A673 (cell line): Measurements from ENCODE around the gene TNFRSF21.

Source experiments
- EZH2 ChIP-seq: fragments of 200-600 bp; sonication (generic); IDR thresholded peaks from 2 replicates; pipeline ENCODE4 v1.6.1; 2017; ENCODE audit warnings: borderline replicate concordance, low read depth, mild to moderate bottlenecking, mixed read lengths, antibody characterized with exemption, low read length; ENCODE audit not compliant: poor library complexity, severe bottlenecking
- TF ChIP-seq, protein P1 (sequence below): fragments of 300-800, 200-600 bp; sonication (generic); conservative IDR thresholded peaks from 2 replicates; pipeline ENCODE4 v1.5.1; 2017; ENCODE audit warnings: low read depth, mild to moderate bottlenecking, antibody characterized with exemption, low read length, moderate library complexity, mixed read lengths

DNA sequence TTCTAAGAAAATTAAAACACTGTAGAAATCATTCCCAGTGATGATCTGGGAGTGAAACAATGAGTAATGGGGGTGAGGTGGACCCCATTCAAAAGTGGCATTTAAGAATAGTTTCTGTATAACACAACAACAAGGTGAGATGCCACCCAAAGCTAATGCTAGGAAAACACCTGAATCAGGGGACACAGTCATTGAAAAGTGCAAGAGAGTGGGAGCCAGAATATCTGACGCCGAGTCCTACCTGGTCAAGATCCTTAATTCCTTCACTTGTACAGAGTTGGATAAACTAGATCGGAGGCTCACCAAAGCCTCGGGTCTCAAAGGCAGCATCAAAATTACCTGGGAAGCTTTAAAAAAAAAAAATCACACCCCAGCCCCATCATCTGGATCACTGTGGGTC lies 17.7 kb downstream of the TNFRSF21 start:
- no peak for TF ChIP-seq EZH2
- TF ChIP-seq, protein P1, sequence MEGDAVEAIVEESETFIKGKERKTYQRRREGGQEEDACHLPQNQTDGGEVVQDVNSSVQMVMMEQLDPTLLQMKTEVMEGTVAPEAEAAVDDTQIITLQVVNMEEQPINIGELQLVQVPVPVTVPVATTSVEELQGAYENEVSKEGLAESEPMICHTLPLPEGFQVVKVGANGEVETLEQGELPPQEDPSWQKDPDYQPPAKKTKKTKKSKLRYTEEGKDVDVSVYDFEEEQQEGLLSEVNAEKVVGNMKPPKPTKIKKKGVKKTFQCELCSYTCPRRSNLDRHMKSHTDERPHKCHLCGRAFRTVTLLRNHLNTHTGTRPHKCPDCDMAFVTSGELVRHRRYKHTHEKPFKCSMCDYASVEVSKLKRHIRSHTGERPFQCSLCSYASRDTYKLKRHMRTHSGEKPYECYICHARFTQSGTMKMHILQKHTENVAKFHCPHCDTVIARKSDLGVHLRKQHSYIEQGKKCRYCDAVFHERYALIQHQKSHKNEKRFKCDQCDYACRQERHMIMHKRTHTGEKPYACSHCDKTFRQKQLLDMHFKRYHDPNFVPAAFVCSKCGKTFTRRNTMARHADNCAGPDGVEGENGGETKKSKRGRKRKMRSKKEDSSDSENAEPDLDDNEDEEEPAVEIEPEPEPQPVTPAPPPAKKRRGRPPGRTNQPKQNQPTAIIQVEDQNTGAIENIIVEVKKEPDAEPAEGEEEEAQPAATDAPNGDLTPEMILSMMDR: no peak
